Body of pancreas (tissue), 4 donors: ENCODE data around the gene AOAH.

Experiments
- CTCF ChIP-seq, 7 experiments: fragments of 450-650 bp in 4 of 7; fragments of 200-600 bp in 3 of 7; sonication (generic) in 3 of 7; IDR thresholded peaks; one replicate each; pipeline ENCODE4 v1.5.1; 2016 to 2019; ENCODE audit warnings: antibody characterized with exemption in 7 of 7
- POLR2A ChIP-seq, 3 donors: fragments of 450-650 bp; IDR thresholded peaks; one replicate each; pipeline ENCODE4 v1.6.1; 2016; ENCODE audit warnings: antibody characterized with exemption in 3 of 3, mild to moderate bottlenecking in 2 of 3

DNA sequence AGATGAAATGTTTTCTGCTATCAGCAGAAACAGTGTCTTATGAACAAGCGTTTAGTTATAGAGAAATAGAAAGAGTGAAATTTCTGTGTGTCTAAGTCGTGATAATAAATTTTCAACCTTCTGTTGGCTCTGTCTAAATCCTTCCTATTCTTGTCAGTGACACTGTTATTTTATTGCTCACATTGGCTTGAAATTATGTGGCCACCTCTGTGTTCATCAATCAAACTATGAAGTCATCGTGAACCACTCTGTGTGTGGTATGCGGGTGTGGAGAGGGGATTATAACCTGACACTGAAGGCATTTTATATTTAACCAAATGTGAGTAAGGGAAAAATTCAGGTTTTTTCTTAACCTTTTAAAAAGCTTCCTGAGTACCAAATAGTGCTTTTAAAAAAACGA, 12.3 kb downstream of the AOAH start:
- no peak for TF ChIP-seq CTCF (IDR thresholded peaks at IDR 0.05)
- no peak for TF ChIP-seq POLR2A (IDR thresholded peaks at IDR 0.05)
